GM20000 (cell line): Measurements from ENCODE around the gene SRL.

Source experiments
- DNase-seq: peaks from one replicate; pipeline ENCODE4 v3.0.0; 2012; ENCODE audit warnings: low spot score
- TF ChIP-seq, protein P1 (sequence below): IDR thresholded peaks from 2 replicates; pipeline ENCODE4 v1.5.1; 2012; ENCODE audit warnings: mild to moderate bottlenecking, control low read depth; ENCODE audit errors: extremely low read depth, missing control alignments

SRL gene

DNA sequence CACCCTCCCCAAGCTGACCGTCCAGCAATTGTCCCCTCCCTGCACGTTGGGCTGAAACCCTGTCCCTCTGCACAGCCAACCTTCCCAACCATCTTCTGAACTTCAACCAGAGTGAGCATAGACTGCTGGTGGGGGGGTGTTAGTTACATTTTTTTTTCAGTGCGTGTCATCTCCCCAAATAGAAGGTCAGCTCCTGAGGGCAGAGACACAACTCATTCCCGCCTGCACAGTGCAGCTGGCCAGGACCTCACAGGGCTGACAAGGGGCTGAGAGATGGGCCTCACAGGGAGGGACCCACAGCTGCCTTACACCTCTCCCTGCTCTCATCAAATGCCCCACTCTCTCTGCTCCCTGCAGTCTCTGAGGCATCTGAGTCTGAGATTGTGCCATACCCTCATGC, 8.4 kb downstream of the SRL start:
- DNase-seq: no peak
- TF ChIP-seq, protein P1, sequence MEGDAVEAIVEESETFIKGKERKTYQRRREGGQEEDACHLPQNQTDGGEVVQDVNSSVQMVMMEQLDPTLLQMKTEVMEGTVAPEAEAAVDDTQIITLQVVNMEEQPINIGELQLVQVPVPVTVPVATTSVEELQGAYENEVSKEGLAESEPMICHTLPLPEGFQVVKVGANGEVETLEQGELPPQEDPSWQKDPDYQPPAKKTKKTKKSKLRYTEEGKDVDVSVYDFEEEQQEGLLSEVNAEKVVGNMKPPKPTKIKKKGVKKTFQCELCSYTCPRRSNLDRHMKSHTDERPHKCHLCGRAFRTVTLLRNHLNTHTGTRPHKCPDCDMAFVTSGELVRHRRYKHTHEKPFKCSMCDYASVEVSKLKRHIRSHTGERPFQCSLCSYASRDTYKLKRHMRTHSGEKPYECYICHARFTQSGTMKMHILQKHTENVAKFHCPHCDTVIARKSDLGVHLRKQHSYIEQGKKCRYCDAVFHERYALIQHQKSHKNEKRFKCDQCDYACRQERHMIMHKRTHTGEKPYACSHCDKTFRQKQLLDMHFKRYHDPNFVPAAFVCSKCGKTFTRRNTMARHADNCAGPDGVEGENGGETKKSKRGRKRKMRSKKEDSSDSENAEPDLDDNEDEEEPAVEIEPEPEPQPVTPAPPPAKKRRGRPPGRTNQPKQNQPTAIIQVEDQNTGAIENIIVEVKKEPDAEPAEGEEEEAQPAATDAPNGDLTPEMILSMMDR: no peak

DNA sequence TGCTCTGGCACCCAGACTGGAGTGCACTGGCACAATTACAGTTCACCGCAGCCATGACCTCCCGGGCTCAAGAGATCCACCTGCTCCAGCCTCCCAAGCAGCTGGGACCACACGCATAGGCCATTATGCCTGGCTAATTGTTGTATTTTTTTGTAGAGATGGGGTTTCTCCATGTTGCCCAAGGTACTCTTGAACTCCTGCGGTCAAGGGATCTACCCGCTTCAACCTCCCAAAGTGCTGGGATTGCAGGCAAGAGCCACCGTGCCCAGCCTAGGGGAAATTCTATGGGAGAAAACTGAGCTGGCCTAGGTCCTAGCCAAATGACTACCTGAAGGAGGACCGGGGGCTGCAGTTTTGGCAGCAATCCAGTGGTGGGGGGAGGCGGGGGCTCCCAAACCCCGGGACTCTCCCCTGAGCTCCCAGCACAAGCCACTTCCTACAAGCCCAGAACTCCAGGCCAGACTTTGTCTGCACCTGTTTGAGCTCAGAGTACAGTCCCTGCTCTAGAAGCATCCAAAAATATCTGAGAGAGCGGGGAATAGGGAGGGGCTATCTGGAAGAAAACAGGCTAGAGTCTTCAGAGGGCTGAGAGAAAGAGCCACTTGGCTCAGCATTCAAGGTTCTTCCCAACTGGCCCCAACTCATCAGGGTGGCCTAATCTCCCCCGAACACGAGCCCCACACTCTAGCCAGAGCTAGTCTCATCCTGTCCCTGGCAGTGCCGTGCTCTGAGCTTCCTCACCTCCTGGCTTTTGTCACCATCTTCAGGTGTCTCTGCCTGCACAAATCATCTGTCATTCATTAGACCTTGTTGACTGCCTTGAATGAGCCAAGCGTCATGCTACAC, 9.1 kb downstream of the SRL start:
- TF ChIP-seq, protein P1: no peak
- no peak for DNase-seq

DNA sequence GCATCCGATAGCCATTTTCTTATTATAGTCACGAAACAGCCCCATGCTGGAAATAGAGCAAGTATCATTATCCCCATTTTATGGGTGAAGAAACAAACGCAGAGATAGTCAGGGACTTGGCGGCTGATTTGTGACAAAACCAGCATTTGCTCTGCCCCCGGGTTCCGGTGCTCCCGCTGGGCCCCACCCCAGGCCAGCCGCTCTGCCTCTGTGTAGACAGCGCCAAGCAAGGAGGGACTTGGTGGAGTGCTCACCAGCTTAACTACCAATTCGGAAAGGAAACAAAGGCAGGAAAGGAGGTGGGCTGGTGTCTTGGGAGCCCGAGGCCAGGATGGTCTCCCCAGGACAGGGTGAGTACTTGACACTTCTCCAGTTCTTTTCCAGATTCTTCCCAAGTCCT, 10.0 kb downstream of the SRL start:
- TF ChIP-seq, protein P1: no peak
- no peak for DNase-seq

DNA sequence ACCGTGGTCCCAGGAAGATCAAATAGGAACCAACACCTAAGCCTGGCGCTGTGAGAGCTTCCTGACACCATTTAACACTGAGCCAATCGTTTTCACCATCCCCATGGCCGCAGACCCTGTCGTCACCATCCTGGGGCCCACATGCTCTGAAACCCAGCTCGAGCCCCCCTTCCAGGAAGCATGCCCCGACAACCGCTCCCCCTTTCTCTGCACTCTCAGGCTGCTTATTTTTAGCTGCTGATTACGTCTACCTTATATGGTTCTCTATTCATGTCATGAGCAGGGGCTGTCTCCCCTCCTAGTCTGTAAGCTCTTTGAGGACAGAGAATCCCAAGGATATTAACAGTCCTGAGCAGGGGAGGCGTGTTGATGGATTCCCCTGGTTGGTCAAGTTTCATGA, 10.5 kb downstream of the SRL start:
- TF ChIP-seq, protein P1: no peak
- no peak for DNase-seq

DNA sequence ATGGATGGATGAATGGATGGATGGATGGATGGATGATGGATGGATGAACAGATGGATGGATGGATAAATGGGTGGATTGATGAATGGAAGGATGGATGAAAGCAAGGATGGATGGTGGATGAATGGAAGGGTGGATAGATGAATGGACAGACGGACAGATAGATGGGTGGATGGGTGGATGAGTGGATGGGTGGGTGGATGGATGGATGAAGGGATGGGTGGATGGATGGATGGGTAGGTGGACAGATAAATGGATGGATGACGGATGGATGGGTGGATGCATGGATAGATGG, 14.9 kb downstream of the SRL start:
- TF ChIP-seq, protein P1: no peak
- no peak for DNase-seq

DNA sequence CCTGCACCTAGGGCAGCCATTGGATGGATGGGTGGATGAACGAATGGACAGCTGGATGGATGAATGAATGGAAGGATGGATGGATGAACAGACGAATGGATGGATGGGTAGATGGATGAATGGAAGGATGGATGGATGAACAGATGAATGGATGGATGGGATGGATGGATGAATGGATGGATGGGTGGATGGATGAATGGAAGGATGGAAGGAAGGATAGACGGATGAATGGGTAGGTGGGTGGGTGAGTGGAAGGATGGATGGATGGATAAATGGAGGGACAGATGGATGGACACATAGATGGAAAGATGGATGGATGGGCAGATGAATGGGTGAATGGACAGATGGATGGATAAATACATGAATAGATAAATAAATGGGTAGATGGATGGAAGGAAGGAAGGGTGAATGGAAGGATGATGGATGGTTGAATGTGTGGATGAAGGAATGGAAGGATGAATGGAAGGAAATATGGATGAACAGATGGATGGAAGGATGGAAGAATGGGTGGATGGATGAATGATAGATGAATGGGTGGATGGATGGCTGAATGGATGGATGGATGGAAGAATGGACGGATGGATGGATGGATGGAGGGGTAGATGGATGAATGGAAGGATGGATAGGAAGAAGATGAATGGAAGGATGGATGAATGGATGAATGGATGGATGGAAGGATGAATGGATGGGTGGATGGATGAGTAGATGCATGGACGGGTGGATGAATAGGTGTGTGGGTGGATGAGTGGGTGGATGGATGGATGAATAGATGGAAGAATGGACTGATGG, 15.4 kb downstream of the SRL start:
- no peak for DNase-seq
- TF ChIP-seq, protein P1: no peak

DNA sequence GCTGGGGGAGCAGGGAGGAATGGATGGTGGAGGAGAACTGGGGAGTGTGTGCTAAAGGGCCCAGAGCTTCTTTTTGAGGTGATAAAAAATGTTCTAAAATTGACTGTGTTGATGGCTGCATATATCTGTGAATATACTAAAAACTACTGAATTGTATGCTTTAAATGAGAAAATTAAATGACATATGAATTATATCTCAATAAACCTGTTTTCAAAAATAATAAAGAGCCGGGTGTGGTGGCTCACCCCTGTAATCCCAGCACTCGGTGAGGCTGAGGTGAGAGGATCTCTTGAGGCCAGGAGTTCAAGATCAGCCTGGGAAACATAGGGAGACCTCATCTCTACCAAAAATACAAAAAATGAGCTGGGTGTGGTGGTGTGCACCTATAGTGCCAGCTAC, 16.8 kb downstream of the SRL start:
- DNase-seq: no peak
- TF ChIP-seq, protein P1: no peak
